ENCODE results near the gene RNF224. TPM values are rescaled to one million over a fixed set of nuclear protein-coding genes. Genes with fewer than 3 reads are reported as not detected.

The RNF224 gene
- polyA plus RNA-seq (ENCODE audit: insufficient read length in 12 of 12), result 1 to 10 TPM in 7 of 12 donors, under 1 TPM in 3, not detected in 2; 0.66 to 2.9 (median 1.3) TPM
- long read RNA-seq, donor 1, result 0 reads
- long read RNA-seq, donor 2, result 0 reads
- long read RNA-seq, donor 3, result 0 reads
- long read RNA-seq, donor 4, result 0 reads
- long read RNA-seq, donor 5, result 0 reads
- long read RNA-seq, donor 6, result 0 reads
- long read RNA-seq, donor 7, result 0 reads
- long read RNA-seq, donor 8, result 0 reads
- long read RNA-seq, donor 9, result 0 reads
- long read RNA-seq, donor 10, result 0 reads
- long read RNA-seq, donor 11, result 0 reads

DNA sequence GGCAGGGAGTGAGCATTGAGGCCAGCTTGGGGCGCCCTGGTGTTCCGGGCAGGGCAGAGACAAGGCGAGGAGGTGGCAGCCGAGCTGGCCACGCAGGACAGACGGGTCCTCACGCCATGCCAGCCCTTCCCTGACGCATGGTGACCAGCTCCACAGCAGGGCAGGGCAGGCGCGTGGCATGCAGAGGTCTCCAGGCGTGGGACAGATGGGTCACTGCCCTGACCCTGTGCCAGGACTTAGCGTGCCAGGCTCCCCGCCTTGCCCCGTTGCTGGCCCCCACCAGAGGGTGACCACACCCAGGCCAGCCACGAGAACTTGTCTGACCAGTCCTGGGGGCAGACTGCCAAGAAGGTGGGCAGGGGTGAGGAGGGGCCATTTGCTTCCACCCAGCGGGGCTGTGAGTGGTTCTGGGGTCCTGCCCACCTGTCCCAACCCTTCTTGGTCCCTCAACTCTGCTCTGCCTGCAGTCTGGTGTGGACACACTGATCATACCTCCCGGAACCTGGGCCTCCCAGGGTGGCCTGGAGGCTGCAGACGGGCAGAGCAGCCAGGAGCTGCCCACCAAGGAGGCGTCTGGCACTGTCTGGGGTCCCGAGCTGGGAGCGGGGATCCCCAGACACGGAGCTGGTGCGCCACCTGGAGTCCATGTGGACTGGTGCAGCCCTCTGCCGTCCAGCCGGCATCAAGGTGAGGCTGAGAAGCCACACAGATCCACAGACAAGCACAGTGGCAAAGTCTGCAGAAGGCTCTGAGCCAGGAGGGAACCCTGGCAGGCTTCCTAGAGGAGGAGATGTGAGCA is at the start of gene RNF224:
TSS of gene RNF224 (plus strand) at position 449 of the 799 bp plus-strand sequence. CDS start 834 bp downstream, outside the sequence.
- peak; percentile 69 for DNase-seq

- no peak for DNase-seq
Measured at GRCh38 chr9:137178201-137178938, 48.9 kb upstream of the RNF224 start.

DNA sequence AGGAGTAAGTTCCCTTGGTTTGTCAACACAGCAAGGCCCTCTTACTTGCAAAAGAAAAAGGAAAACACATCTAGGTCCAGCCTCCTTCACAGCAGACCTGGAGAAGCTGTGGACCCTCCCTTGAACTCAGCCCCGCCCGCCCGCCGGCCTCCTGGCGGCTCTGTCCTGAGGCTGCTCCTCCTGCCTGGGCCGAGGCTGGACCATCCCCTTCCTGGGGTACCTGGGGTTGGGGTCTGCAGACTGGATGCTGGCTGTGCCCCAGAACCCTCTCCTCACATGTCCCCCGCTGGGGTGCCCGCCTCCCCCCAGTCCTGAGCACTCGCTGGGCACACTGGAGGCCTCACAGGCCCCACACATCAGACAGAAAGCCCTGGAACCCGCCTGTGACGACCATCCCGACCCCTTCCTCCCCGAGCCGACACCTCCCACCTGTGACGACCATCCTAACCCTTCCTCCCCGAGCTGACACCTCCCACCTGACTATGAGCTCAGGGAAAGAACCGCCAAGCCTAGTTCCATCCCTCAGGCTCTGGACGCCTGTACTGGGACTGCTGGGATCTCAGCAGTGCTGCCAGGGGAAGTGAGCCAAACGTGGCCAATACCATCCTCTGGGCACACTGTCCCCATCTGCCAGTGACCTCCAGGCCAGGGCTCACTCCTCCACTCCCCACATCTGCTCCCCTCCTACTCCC is 48.2 kb upstream of the RNF224 start:
- DNase-seq, result no peak

DNA sequence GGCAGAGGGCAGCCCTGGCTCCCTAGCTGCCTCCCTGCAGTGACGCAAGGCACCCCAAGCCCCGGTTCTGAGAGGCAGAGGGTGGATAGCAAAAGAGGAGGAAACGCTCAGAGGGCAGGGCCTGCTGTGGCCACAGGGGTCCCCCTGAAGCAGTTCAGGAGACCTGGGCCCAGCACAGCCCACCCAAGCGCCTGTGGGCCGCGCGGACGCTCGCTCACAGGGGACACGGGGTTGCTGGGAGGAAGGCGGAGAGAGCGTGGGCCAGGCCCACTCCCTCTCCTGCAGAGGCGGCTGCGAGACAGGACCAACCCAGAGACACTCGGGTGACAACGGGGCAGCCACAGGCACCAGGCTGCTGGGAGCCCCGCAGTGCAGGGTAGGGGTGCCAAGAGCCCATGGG is 47.5 kb upstream of the RNF224 start:
- no peak for DNase-seq

- no peak for DNase-seq
Measured at GRCh38 chr9:137180491-137180890, 46.8 kb upstream of the RNF224 start.

DNA sequence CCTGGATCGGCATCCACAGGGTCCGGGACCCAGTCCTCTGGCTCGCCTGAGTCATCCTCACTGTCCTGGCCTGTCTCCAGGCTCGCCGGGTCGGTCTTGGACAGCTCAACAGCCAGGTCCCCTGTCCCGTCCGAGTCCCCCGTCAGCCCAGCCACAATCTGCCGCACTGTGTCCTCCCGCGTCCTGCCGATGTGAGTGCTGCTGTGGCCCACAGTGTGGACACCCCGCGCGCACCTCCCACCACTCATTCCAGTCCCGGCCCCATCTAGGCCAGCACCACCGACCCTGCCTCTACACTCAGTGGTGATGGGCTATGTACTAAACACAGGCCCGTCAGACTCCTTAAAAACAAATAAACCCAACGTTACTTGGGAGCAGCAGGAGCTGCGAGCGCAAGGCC is 45.6 kb upstream of the RNF224 start:
- no peak for DNase-seq

- no peak for DNase-seq
Measured at GRCh38 chr9:137182836-137183235, 44.5 kb upstream of the RNF224 start.

GRCh38 chr9:137183980-137184595 is 43.2 kb upstream of the RNF224 start:
- no peak for DNase-seq

GRCh38 chr9:137184881-137185660 is 42.2 kb upstream of the RNF224 start:
- no peak for DNase-seq

GRCh38 chr9:137185921-137186320 is 41.4 kb upstream of the RNF224 start:
- no peak for DNase-seq

DNA sequence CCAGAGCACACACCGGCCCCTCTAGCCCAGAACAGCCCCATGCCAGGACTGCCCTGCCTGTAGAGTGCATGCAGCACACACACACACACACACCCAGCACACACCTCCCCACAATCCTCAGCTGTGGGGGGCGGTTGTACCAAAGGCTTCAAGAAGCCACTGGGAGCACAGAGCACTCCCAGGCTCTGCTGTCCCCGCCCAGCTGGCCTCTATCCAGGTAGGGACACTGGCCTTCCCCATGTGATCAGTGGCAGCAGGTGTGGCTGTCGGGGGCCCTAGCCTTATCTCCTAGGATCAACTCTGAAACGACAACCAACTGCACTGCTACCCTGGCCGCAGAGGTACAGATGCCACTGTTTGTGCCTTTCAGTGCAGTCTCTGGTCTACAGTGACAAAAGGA is 40.9 kb upstream of the RNF224 start:
- no peak for DNase-seq

- DNase-seq, result no peak
Measured at GRCh38 chr9:137187386-137187785, 39.9 kb upstream of the RNF224 start.

DNA sequence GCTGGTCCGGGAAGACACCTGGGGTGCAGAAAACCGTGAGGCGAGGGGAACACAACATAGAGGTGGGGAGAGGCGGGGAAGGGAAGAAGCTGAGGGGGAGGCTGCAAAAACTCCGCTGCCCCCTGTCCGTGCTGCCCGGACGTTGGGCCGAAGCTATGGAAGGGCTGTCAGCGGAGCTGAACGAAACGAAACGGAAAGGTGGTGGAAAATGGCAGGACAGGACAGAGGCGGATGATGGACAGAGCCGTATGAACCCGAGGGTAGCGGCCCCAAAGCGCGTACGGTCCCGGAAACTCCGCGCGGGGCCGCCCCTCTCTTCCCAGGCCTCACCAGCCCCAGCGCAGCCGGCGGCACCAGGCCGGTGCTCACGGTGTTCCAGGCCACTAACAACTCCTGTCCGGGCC is 39.2 kb upstream of the RNF224 start:
- DNase-seq, result no peak

- peak; percentile 97 for DNase-seq
Measured at GRCh38 chr9:137188490-137189296, 38.6 kb upstream of the RNF224 start, which contains the start of the genes ANAPC2 and SSNA1. ANAPC2 (minus strand) TSS chr9:137188560; CDS start chr9:137188532, 28 bp downstream. SSNA1 (plus strand) TSS chr9:137188676; CDS start chr9:137188727, 51 bp downstream.

DNA sequence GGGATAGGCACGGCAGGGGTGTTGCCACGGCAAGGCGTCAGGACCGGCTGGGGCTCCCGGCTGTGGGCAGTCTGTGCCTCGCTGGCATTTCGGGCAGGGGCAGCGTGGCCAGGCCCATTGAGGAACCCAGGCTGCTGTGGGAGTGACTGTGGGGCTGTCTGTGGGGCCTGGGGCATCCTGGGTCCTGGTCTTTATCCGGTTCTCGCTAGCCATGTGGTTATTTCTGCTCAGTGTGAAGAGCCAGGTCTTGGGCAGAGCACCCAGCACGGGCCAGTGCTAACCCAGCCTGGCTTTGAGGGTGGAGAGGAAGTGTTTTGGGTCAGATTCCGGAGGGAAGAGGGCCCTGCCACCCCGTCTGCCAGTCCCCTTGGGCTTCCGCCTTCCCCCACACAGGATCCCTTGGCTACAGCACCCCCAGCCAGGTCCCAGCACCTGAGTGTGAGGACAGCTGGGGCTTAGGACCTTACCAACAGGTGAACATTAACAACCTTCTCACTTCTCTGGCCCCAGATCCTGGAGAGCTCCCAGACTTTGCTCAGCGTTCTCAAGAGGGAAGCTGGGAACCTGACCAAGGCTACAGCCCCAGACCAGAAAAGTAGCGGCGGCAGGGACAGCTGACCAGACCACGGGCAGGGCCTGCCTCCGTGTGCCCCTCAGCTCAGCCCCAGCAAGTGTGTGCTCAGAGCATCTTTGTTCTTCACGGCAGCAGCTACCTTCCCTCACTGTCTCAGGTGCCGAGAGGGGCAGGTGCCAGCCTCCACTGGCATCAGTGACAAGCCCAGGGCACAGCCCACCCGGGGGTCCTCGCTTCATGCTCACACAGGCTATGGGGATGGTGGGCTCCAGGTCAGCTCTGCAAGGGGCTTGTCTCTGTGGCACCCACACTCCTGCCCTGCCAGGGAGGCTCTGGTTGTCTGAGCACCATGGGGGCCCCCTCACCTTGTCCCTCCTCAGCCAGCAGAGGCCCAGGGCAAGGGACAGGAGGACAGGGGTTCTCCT is 37.7 kb upstream of the RNF224 start:
- DNase-seq, result no peak

DNA sequence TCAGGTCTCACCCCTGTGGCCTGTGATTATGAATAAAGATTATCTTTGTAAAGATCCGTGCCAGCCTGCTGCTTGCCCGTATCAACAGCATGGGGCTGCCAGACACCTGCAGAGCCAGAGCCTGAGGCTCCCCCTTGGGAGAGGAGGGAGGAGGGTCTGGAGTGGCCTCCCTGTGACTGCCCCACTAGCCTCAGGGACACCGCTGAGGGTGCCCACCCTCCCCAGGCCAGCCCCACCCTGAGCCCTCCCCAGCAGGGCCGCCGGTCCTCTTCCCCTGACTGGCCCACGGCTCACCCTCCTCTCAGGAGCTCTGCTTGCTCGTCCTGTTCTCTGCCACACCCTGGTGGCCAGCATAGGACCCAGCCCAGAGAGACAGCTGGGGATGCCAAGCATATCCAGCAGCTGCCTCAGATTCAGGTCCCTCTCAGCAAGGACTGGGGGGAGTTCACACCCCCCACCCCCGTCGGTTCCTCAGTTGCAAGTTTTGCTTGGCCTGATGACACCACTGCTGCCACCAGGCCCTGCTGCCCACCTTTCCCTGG is 36.9 kb upstream of the RNF224 start:
- DNase-seq, result no peak

DNA sequence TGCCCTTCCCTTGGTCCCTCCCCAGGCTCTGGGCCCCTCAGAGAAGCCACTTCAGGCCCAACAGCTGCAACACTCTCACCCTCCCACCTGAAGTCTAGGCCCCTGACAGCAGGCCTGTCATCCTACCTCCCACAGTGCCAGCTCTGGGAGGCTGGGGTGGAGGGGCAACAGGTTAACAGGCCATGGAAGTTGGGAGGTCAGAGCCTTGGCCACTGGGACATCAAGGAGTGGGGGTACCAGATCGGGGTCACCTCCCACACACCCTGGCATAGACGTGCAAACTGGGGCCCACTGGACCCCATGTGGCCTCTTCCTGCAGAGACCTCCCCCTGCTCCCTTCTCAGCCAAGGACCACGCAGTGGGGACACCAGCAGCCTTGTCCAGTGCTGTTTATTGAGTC is 36.1 kb upstream of the RNF224 start:
- DNase-seq, result no peak
